Liver (tissue), 9 donors: ENCODE data around the gene AADACL4. TPM values are rescaled to one million over a fixed set of nuclear protein-coding genes. Genes with fewer than 3 reads are reported as not detected.

Experiments used
- DNase-seq: peaks from one replicate; pipeline ENCODE4 v3.0.0-alpha.2; 2017; ENCODE audit warnings: low spot score
- H3K27ac ChIP-seq, 2 donors: one replicate each; pipeline ENCODE4 v1.7.0; 2013; ENCODE audit warnings: inconsistent platforms in 2 of 2, low read length in 2 of 2, control low read depth in 1 of 2, low read depth in 1 of 2, mild to moderate bottlenecking in 1 of 2
- H3K27me3 ChIP-seq, 4 donors: one replicate each; pipeline versions ENCODE4 v1.6.1 to v1.7.0; 2013; ENCODE audit warnings: low read length in 3 of 4, inconsistent platforms in 1 of 4, mild to moderate bottlenecking in 1 of 4, moderate library complexity in 1 of 4; ENCODE audit not compliant: control insufficient read depth in 4 of 4, insufficient read depth in 4 of 4
- H3K36me3 ChIP-seq, 4 donors: one replicate each; pipeline versions ENCODE4 v1.6.1 to v1.7.0; 2013; ENCODE audit warnings: low read length in 3 of 4, mild to moderate bottlenecking in 3 of 4, low read depth in 1 of 4, moderate library complexity in 1 of 4; ENCODE audit not compliant: control insufficient read depth in 4 of 4, insufficient read depth in 3 of 4
- H3K4me1 ChIP-seq, 4 donors: one replicate each; pipeline versions ENCODE4 v1.6.1 to v1.7.0; 2013; ENCODE audit warnings: low read length in 3 of 4, mild to moderate bottlenecking in 3 of 4, moderate library complexity in 1 of 4; ENCODE audit not compliant: control insufficient read depth in 4 of 4, insufficient read depth in 4 of 4
- H3K4me3 ChIP-seq, 3 donors: one replicate each; pipeline versions ENCODE4 v1.6.1 to v1.7.0; 2013; ENCODE audit warnings: low read length in 3 of 3, control low read depth in 1 of 3, low read depth in 1 of 3, mild to moderate bottlenecking in 1 of 3
- H3K9ac ChIP-seq, 2 donors: one replicate each; pipeline ENCODE4 v1.7.0; 2013; ENCODE audit warnings: low read length in 2 of 2, mild to moderate bottlenecking in 2 of 2, moderate library complexity in 2 of 2, control low read depth in 1 of 2, low read depth in 1 of 2
- H3K9me3 ChIP-seq, 4 donors: one replicate each; pipeline versions ENCODE4 v1.6.1 to v1.7.0; 2013; ENCODE audit warnings: low read length in 3 of 4; ENCODE audit not compliant: control insufficient read depth in 4 of 4
- EGR1 ChIP-seq, 2 donors: IDR thresholded peaks; 2 replicates each; pipeline ENCODE4 v1.6.1; 2016 to 2018; ENCODE audit warnings: antibody characterized with exemption in 2 of 2, low read depth in 2 of 2
- FOXA1 ChIP-seq: IDR thresholded peaks from 2 replicates; pipeline ENCODE4 v1.6.1; 2016; ENCODE audit warnings: antibody characterized with exemption
- FOXA2 ChIP-seq: IDR thresholded peaks from 2 replicates; pipeline ENCODE4 v1.6.1; 2016; ENCODE audit warnings: antibody characterized with exemption
- GABPA ChIP-seq, 2 donors: IDR thresholded peaks in 1 of 2; conservative IDR thresholded peaks in 1 of 2; 2 replicates each; pipeline ENCODE4 v1.6.1; 2016; ENCODE audit warnings: antibody characterized with exemption in 2 of 2, mild to moderate bottlenecking in 1 of 2, moderate library complexity in 1 of 2
- HNF4A ChIP-seq, 2 donors: conservative IDR thresholded peaks; 2 replicates each; pipeline ENCODE4 v1.6.1; 2016; ENCODE audit warnings: antibody characterized with exemption in 2 of 2, mild to moderate bottlenecking in 2 of 2
- HNF4G ChIP-seq: IDR thresholded peaks from 2 replicates; pipeline ENCODE4 v1.6.1; 2016; ENCODE audit warnings: antibody characterized with exemption
- JUND ChIP-seq, 2 donors: IDR thresholded peaks; 2 replicates each; pipeline ENCODE4 v1.6.1; 2016; ENCODE audit warnings: antibody characterized with exemption in 2 of 2
- NR2F2 ChIP-seq: IDR thresholded peaks from 2 replicates; pipeline ENCODE4 v1.6.1; 2016; ENCODE audit warnings: antibody characterized with exemption
- RAD21 ChIP-seq, 2 donors: IDR thresholded peaks; 2 replicates each; pipeline ENCODE4 v1.6.1; 2016; ENCODE audit warnings: antibody characterized with exemption in 2 of 2, mild to moderate bottlenecking in 2 of 2
- RXRA ChIP-seq, 2 donors: IDR thresholded peaks; 2 replicates each; pipeline ENCODE4 v1.6.1; 2017 to 2018; ENCODE audit warnings: antibody characterized with exemption in 2 of 2, mild to moderate bottlenecking in 1 of 2
- SP1 ChIP-seq: IDR thresholded peaks from 2 replicates; pipeline ENCODE4 v1.6.1; 2018; ENCODE audit warnings: antibody characterized with exemption, mild to moderate bottlenecking
- TAF1 ChIP-seq: conservative IDR thresholded peaks from 2 replicates; pipeline ENCODE4 v1.6.1; 2016; ENCODE audit warnings: antibody characterized with exemption, mild to moderate bottlenecking
- YY1 ChIP-seq: IDR thresholded peaks from 2 replicates; pipeline ENCODE4 v1.6.1; 2016; ENCODE audit warnings: antibody characterized with exemption, mild to moderate bottlenecking
- WGBS: extraction: QIAGEN DNeasy Blood & Tissue Kit; methylation state at CpG from one replicate; pipeline ENCODE4 v1.1.7; 2013; 5-methylcytosine and 5-hydroxymethylcytosine counted together
- polyA plus RNA-seq, 2 donors: library from polyadenylated mRNA; stranded (reverse) in 1 of 2; unstranded in 1 of 2; fragments of 200-250 nt in 1 of 2; fragments of >200 nt in 1 of 2; fragmentation: Nextera tagmentation in 1 of 2; extraction: Ambion mirVana in 1 of 2; gene quantifications; one replicate each; pipeline versions ENCODE4 v1.2.1 to v1.2.3, GENCODE V29; 2013 to 2015
- total RNA-seq, 2 donors: library from RNA; depleted of rRNA; stranded (reverse); fragments of >200 nt; gene quantifications; one replicate each; pipeline ENCODE4 v1.2.3, GENCODE V29; 2014
- TF ChIP-seq, protein P1 (sequence below): IDR thresholded peaks from 2 replicates; pipeline ENCODE4 v1.6.1; 2016; ENCODE audit warnings: antibody characterized with exemption
- TF ChIP-seq, protein P2 (sequence below): IDR thresholded peaks from 2 replicates; pipeline ENCODE4 v1.6.1; 2016; ENCODE audit warnings: antibody characterized with exemption
- TF ChIP-seq, protein P3 (sequence below): fragments of 150-350 bp; IDR thresholded peaks from 2 replicates; pipeline ENCODE4 v1.5.1; 2017; ENCODE audit warnings: improper control_type of control experiment, low read depth, low read length; ENCODE audit not compliant: missing input control
- TF ChIP-seq, protein P4 (sequence below): IDR thresholded peaks from 2 replicates; pipeline ENCODE4 v1.6.1; 2016; ENCODE audit warnings: antibody characterized with exemption
- TF ChIP-seq, protein P5 (sequence below): IDR thresholded peaks from 2 replicates; pipeline ENCODE4 v1.6.1; 2016; ENCODE audit warnings: antibody characterized with exemption, mild to moderate bottlenecking
- donor health status: healthy.
- donor health status: healthy.
- donor health status: healthy.
- donor health status: healthy.
- donor health status: healthy.

AADACL4 gene
- total and polyA plus RNA-seq, 4 donors, result not detected

DNA sequence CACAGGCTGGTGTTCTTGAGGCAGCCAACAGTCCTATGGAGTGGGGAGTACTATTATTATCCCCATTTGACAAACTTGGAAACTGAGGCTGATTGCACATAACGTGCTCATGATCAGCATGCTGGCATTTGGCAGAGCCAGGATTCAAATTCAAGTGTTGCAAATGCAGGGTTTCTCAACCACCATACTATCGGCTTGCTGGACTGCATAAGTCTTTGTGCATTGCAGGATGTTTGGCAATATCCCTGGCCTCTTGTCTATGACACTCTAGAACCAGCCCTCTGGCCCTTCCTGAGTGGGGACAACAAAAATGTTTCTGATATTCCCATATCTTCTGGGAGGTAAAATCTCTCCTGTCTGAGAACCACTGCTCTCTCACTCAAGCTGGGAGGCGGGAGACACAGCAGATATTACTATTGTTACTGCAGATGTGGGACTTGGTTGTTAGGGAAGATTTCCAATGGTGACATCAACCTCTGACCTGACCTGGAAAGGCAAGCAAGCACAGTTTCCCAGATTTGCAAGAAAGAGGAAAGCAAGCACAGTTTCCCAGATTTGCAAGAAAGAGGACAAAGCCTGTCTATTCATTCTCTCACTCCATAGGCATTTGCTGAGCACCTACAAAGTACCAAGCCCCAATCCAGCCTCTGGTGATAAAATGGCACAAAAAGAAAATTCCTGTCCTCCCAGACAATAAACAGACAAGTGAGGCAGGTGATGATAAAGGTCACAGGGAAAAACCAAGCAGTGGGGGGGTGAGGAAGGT lies 71.0 kb downstream of the AADACL4 start:
- TF ChIP-seq TAF1, result no peak
- TF ChIP-seq GABPA (IDR thresholded peaks at IDR 0.05 in 1 of 2, conservative IDR thresholded peaks at IDR 0.05 in 1 of 2), result no peak
- TF ChIP-seq HNF4A (conservative IDR thresholded peaks at IDR 0.05), result no peak
- TF ChIP-seq RAD21 (IDR thresholded peaks at IDR 0.05), result no peak
- TF ChIP-seq FOXA1, result no peak
- TF ChIP-seq SP1, result no peak
- TF ChIP-seq NR2F2, result no peak
- no peak for TF ChIP-seq RXRA (IDR thresholded peaks at IDR 0.05)
- Histone ChIP-seq H3K9me3 (no peaks in the 10 kb centered on the region), H3K4me1 (no peaks in the 10 kb centered on the region), H3K27ac (no peak overlapping the region), H3K27me3 (no peaks in the 10 kb centered on the region), H3K4me3 (no peak overlapping the region), H3K36me3 (no peaks in the 10 kb centered on the region), H3K9ac (no peak overlapping the region)
- WGBS, result 64% methylated on average over 3 of the region's 3 CpGs
- DNase-seq, result no peak

DNA sequence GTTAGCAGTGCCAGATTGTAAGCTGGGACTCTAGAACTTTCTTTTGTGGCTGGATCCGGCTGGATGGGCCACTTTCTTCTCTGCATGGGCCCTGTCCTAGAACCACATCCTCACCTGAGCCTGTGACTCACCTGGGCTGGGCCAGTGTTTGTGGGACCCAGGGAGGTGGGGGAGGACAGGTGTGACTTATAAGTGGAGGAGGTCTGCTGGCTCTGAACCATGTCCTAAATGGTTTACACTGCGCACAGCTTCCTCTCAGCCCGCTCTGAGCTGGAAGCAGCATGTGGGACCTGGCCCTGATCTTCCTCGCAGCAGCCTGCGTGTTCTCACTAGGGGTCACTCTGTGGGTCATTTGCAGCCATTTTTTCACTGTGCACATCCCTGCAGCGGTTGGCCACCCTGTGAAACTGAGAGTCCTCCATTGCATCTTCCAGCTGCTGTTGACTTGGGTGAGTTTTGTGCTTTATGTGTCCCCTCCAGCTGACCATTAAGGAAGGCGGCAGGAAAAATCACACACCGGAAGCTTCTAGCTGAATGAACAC lies 72.1 kb downstream of the AADACL4 start, which contains the start of gene AADACL3:
AADACL3 (plus strand) TSS at position 215 of the 542 bp plus-strand sequence; CDS start at position 282, 67 bp downstream.
- Histone ChIP-seq H3K9ac (no peak within 1 kb of the TSS), H3K27ac (no peak within 1 kb of the TSS), H3K27me3 (no peaks in the 10 kb centered on the region), H3K36me3 (no peaks in the 10 kb centered on the region), H3K9me3 (no peaks in the 10 kb centered on the region), H3K4me1 (no peaks in the 10 kb centered on the region), H3K4me3 (no peak within 1 kb of the TSS)
- WGBS, result 85% methylated on average over 8 of the region's 8 CpGs
- DNase-seq, result no peak
- TF ChIP-seq FOXA1 (no peak), HNF4G (no peak), RXRA (IDR thresholded peaks at IDR 0.05) (no peak), JUND (IDR thresholded peaks at IDR 0.05) (no peak), GABPA (IDR thresholded peaks at IDR 0.05 in 1 of 2, conservative IDR thresholded peaks at IDR 0.05 in 1 of 2) (no peak), EGR1 (IDR thresholded peaks at IDR 0.05; ENCODE audit: low read depth in 2 of 2) (no peak), RAD21 (IDR thresholded peaks at IDR 0.05) (no peak), FOXA2 (no peak), TAF1 (no peak), NR2F2 (no peak), SP1 (no peak), YY1 (no peak), HNF4A (conservative IDR thresholded peaks at IDR 0.05) (no peak)
- TF ChIP-seq, protein P1, sequence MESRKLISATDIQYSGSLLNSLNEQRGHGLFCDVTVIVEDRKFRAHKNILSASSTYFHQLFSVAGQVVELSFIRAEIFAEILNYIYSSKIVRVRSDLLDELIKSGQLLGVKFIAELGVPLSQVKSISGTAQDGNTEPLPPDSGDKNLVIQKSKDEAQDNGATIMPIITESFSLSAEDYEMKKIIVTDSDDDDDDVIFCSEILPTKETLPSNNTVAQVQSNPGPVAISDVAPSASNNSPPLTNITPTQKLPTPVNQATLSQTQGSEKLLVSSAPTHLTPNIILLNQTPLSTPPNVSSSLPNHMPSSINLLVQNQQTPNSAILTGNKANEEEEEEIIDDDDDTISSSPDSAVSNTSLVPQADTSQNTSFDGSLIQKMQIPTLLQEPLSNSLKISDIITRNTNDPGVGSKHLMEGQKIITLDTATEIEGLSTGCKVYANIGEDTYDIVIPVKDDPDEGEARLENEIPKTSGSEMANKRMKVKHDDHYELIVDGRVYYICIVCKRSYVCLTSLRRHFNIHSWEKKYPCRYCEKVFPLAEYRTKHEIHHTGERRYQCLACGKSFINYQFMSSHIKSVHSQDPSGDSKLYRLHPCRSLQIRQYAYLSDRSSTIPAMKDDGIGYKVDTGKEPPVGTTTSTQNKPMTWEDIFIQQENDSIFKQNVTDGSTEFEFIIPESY, result no peak
- TF ChIP-seq, protein P2, sequence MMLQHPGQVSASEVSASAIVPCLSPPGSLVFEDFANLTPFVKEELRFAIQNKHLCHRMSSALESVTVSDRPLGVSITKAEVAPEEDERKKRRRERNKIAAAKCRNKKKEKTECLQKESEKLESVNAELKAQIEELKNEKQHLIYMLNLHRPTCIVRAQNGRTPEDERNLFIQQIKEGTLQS, result no peak
- TF ChIP-seq, protein P3, sequence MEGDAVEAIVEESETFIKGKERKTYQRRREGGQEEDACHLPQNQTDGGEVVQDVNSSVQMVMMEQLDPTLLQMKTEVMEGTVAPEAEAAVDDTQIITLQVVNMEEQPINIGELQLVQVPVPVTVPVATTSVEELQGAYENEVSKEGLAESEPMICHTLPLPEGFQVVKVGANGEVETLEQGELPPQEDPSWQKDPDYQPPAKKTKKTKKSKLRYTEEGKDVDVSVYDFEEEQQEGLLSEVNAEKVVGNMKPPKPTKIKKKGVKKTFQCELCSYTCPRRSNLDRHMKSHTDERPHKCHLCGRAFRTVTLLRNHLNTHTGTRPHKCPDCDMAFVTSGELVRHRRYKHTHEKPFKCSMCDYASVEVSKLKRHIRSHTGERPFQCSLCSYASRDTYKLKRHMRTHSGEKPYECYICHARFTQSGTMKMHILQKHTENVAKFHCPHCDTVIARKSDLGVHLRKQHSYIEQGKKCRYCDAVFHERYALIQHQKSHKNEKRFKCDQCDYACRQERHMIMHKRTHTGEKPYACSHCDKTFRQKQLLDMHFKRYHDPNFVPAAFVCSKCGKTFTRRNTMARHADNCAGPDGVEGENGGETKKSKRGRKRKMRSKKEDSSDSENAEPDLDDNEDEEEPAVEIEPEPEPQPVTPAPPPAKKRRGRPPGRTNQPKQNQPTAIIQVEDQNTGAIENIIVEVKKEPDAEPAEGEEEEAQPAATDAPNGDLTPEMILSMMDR, result no peak
- TF ChIP-seq, protein P4, sequence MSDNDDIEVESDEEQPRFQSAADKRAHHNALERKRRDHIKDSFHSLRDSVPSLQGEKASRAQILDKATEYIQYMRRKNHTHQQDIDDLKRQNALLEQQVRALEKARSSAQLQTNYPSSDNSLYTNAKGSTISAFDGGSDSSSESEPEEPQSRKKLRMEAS, result no peak
- TF ChIP-seq, protein P5, sequence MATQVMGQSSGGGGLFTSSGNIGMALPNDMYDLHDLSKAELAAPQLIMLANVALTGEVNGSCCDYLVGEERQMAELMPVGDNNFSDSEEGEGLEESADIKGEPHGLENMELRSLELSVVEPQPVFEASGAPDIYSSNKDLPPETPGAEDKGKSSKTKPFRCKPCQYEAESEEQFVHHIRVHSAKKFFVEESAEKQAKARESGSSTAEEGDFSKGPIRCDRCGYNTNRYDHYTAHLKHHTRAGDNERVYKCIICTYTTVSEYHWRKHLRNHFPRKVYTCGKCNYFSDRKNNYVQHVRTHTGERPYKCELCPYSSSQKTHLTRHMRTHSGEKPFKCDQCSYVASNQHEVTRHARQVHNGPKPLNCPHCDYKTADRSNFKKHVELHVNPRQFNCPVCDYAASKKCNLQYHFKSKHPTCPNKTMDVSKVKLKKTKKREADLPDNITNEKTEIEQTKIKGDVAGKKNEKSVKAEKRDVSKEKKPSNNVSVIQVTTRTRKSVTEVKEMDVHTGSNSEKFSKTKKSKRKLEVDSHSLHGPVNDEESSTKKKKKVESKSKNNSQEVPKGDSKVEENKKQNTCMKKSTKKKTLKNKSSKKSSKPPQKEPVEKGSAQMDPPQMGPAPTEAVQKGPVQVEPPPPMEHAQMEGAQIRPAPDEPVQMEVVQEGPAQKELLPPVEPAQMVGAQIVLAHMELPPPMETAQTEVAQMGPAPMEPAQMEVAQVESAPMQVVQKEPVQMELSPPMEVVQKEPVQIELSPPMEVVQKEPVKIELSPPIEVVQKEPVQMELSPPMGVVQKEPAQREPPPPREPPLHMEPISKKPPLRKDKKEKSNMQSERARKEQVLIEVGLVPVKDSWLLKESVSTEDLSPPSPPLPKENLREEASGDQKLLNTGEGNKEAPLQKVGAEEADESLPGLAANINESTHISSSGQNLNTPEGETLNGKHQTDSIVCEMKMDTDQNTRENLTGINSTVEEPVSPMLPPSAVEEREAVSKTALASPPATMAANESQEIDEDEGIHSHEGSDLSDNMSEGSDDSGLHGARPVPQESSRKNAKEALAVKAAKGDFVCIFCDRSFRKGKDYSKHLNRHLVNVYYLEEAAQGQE, result no peak
